ENCODE results near the gene FOSL1.

The FOSL1 gene

GRCh38 chr11:65903068-65903481 lies 2.9 kb upstream of the FOSL1 start:
- no peak overlapping the region for H3K27ac ChIP-seq
- TF ChIP-seq ZFX (IDR thresholded peaks at IDR 0.05) (no peak), CTCF (conservative IDR thresholded peaks at IDR 0.05) (no peak)

GRCh38 chr11:65900899-65901180 lies 652 bp upstream of the FOSL1 start:
- TF ChIP-seq ZFX (IDR thresholded peaks at IDR 0.05) (no peak), CTCF (conservative IDR thresholded peaks at IDR 0.05) (no peak)
- no peak overlapping the region for H3K27ac ChIP-seq

- no peak overlapping the region; the same call in 1 of the 2 replicates for H3K27ac ChIP-seq
- TF ChIP-seq ZFX (IDR thresholded peaks at IDR 0.05) (no peak), CTCF (conservative IDR thresholded peaks at IDR 0.05) (no peak)
Measured at GRCh38 chr11:65899356-65900124, 648 bp downstream of the FOSL1 start.

GRCh38 chr11:65898656-65899355 lies 1.4 kb downstream of the FOSL1 start:
- TF ChIP-seq CTCF (conservative IDR thresholded peaks at IDR 0.05) (no peak), ZFX (IDR thresholded peaks at IDR 0.05) (no peak)
- H3K27ac ChIP-seq, result no peak overlapping the region

GRCh38 chr11:65897020-65897471 lies 3.1 kb downstream of the FOSL1 start:
- no peak overlapping the region for H3K27ac ChIP-seq
- TF ChIP-seq CTCF (conservative IDR thresholded peaks at IDR 0.05) (no peak), ZFX (IDR thresholded peaks at IDR 0.05) (no peak)

GRCh38 chr11:65896034-65896999 lies 3.9 kb downstream of the FOSL1 start:
- no peak overlapping the region for H3K27ac ChIP-seq
- no peak for TF ChIP-seq CTCF (conservative IDR thresholded peaks at IDR 0.05)
- no peak for TF ChIP-seq ZFX (IDR thresholded peaks at IDR 0.05)

All from C4-2B (cell line).